GM12878 (cell line): ENCODE measurements around the gene BNC2. TPM values are rescaled to one million over a fixed set of nuclear protein-coding genes. Genes with fewer than 3 reads are reported as not detected.

Experiments used
- ATAC-seq: fragments of 200-7000 bp; cut with Tn5 transposase; 3 replicates; pipeline ENCODE4 v1.9.1; 2020; ENCODE audit warnings: mild to moderate bottlenecking, moderate library complexity
- BruUV-seq: library from RNA; stranded (reverse); fragments of 400-500 nt; replicated peaks from 2 replicates; lab custom pipeline; 2021; lab: Mats Ljungman, UMichigan
- CTCF ChIA-PET: fragments of 300-600 bp; sonication (Branson Sonifier 250); formaldehyde crosslinking; extraction: SDS; loops from one replicate; lab custom pipeline; 2021; ENCODE audit warnings: inconsistent platforms; lab: Yijun Ruan, JAX
- POLR2A ChIA-PET: fragments of 350-600 bp; formaldehyde crosslinking; extraction: SDS; loops from one replicate; lab custom pipeline; 2021; ENCODE audit warnings: inconsistent platforms; lab: Charles Lee
- RAD21 ChIA-PET: fragments of 300-600 bp; sonication (Branson Sonifier 250); formaldehyde crosslinking; loops from one replicate; lab custom pipeline; 2023; ENCODE audit warnings: antibody characterized with exemption; ENCODE audit not compliant: unreplicated experiment; lab: Charles Lee
- SMC1A ChIA-PET: fragments of 300-600 bp; sonication (Branson Sonifier 250); formaldehyde crosslinking; loops from one replicate; lab custom pipeline; 2023; ENCODE audit not compliant: unreplicated experiment, uncharacterized antibody; lab: Charles Lee
- DNase-seq: peaks from one replicate; pipeline ENCODE4 v3.0.0-alpha.2; 2011; ENCODE audit warnings: low read depth, low spot score
- FAIRE-seq: peaks from 3 replicates; lab custom pipeline; 2011; peaks lifted over from hg19 to GRCh38; lab: Jason Lieb, UNC
- H2AFZ ChIP-seq: 2 replicates; pipeline ENCODE4 v1.6.0; 2011; ENCODE audit warnings: low read depth, low read length, control low read depth; ENCODE audit not compliant: control insufficient read depth
- H3K27ac ChIP-seq: 2 replicates; pipeline ENCODE4 v1.5.1; 2011; ENCODE audit warnings: control low read depth; ENCODE audit not compliant: control insufficient read depth, insufficient read depth
- H3K27me3 ChIP-seq, 2 experiments: replicated peaks in 1 of 2; 2 replicates each; pipeline versions ENCODE4 v1.6.0 to v1.6.1; 2011; ENCODE audit warnings: low read length in 1 of 2; ENCODE audit not compliant: control insufficient read depth in 2 of 2, insufficient read depth in 2 of 2
- H3K36me3 ChIP-seq, 2 experiments: 2 replicates each; pipeline ENCODE4 v1.5.1; 2011; ENCODE audit warnings: low read length in 1 of 2; ENCODE audit not compliant: control insufficient read depth in 2 of 2, insufficient read depth in 2 of 2
- H3K4me1 ChIP-seq: 2 replicates; pipeline ENCODE4 v1.6.1; 2011; ENCODE audit warnings: mild to moderate bottlenecking, low read length, moderate library complexity, mixed read lengths; ENCODE audit not compliant: control insufficient read depth, insufficient read depth
- H3K4me2 ChIP-seq: 2 replicates; pipeline ENCODE4 v1.6.0; 2011; ENCODE audit warnings: control low read depth; ENCODE audit not compliant: control insufficient read depth, insufficient read depth
- H3K4me3 ChIP-seq: fragments of 200-600 bp; sonication (generic); 2 replicates; pipeline ENCODE4 v1.5.1; 2016
- H3K79me2 ChIP-seq: 2 replicates; pipeline ENCODE4 v1.6.0; 2011; ENCODE audit warnings: low read length; ENCODE audit not compliant: control insufficient read depth, insufficient read depth
- H3K9ac ChIP-seq: 2 replicates; pipeline ENCODE4 v1.8.0; 2011; ENCODE audit warnings: low read length, control low read depth, mixed read lengths; ENCODE audit not compliant: control insufficient read depth, insufficient read depth
- H3K9me3 ChIP-seq: replicated peaks from 3 replicates; pipeline ENCODE4 v1.5.1; 2011; ENCODE audit warnings: mild to moderate bottlenecking, low read length; ENCODE audit not compliant: control insufficient read depth, insufficient read depth
- H4K20me1 ChIP-seq: 2 replicates; pipeline ENCODE4 v1.6.0; 2011; ENCODE audit not compliant: control insufficient read depth, insufficient read depth
- BCL11A ChIP-seq: IDR thresholded peaks from 2 replicates; pipeline ENCODE4 v1.6.1; 2011; ENCODE audit warnings: low read depth, low read length
- BCLAF1 ChIP-seq: fragments of 450-650 bp; IDR thresholded peaks from 2 replicates; pipeline ENCODE4 v1.6.1; 2017; ENCODE audit warnings: antibody characterized with exemption, mild to moderate bottlenecking, moderate library complexity
- CREB1 ChIP-seq: IDR thresholded peaks from 2 replicates; pipeline ENCODE4 v1.6.1; 2012; ENCODE audit warnings: low read depth, mild to moderate bottlenecking, inconsistent platforms
- EED ChIP-seq: sonication (generic); IDR thresholded peaks from 2 replicates; pipeline ENCODE4 v1.6.1; 2016; ENCODE audit warnings: antibody characterized with exemption, low read depth
- FOS ChIP-seq: IDR thresholded peaks from 3 replicates; pipeline ENCODE4 v1.6.1; 2011; ENCODE audit warnings: borderline replicate concordance; ENCODE audit not compliant: insufficient read length; ENCODE audit errors: extremely low read depth
- IKZF2 ChIP-seq, 2 experiments: fragments of 450-650 bp; IDR thresholded peaks; 2 replicates each; pipeline ENCODE4 v1.6.1; 2017; ENCODE audit warnings: mild to moderate bottlenecking in 2 of 2, moderate library complexity in 2 of 2
- IRF4 ChIP-seq: IDR thresholded peaks from 2 replicates; pipeline ENCODE4 v1.6.1; 2011; ENCODE audit warnings: low read depth, low read length
- KAT2A ChIP-seq: conservative IDR thresholded peaks from 2 replicates; pipeline ENCODE4 v1.6.1; 2011; ENCODE audit warnings: low read depth, low read length; ENCODE audit not compliant: control insufficient read depth
- MAX ChIP-seq: IDR thresholded peaks from 2 replicates; pipeline ENCODE4 v1.6.1; 2012; ENCODE audit warnings: low read depth, low read length, improper control_type of control experiment
- NBN ChIP-seq: fragments of 450-650 bp; IDR thresholded peaks from 2 replicates; pipeline ENCODE4 v1.6.1; 2016
- NFYB ChIP-seq: IDR thresholded peaks from 2 replicates; pipeline ENCODE4 v1.6.1; 2011; ENCODE audit warnings: low read depth, mild to moderate bottlenecking, low read length, improper control_type of control experiment, moderate library complexity; ENCODE audit not compliant: insufficient read depth
- PKNOX1 ChIP-seq: fragments of 450-650 bp; IDR thresholded peaks from 2 replicates; pipeline ENCODE4 v1.6.1; 2016; ENCODE audit warnings: mild to moderate bottlenecking
- POLR2AphosphoS5 ChIP-seq: IDR thresholded peaks from 2 replicates; pipeline ENCODE4 v1.6.1; 2011; ENCODE audit warnings: mild to moderate bottlenecking, low read length, inconsistent platforms
- RAD51 ChIP-seq: fragments of 450-650 bp; IDR thresholded peaks from 2 replicates; pipeline ENCODE4 v1.6.1; 2016; ENCODE audit warnings: moderate library complexity, mild to moderate bottlenecking, inconsistent platforms
- RBBP5 ChIP-seq: fragments of 200-600 bp; sonication (generic); conservative IDR thresholded peaks from 2 replicates; pipeline ENCODE4 v1.6.1; 2016
- RELA ChIP-seq: fragments of 450-650 bp; IDR thresholded peaks from 2 replicates; pipeline ENCODE4 v1.8.0; 2014; ENCODE audit warnings: borderline replicate concordance; ENCODE audit not compliant: partially characterized antibody
- RFX5 ChIP-seq: IDR thresholded peaks from 2 replicates; pipeline ENCODE4 v1.6.1; 2011; ENCODE audit warnings: low read depth, low read length, improper control_type of control experiment
- SUPT20H ChIP-seq: IDR thresholded peaks from 2 replicates; pipeline ENCODE4 v1.6.1; 2011; ENCODE audit warnings: low read depth, mild to moderate bottlenecking, low read length, moderate library complexity, borderline replicate concordance; ENCODE audit not compliant: control insufficient read depth
- ZBED1 ChIP-seq: IDR thresholded peaks from 2 replicates; pipeline ENCODE4 v1.6.1; 2016; ENCODE audit warnings: borderline replicate concordance
- ZNF622 ChIP-seq: fragments of 450-650 bp; IDR thresholded peaks from 2 replicates; pipeline ENCODE4 v1.6.1; 2017; ENCODE audit warnings: mild to moderate bottlenecking, inconsistent platforms
- WGBS: methylation state at CpG from one replicate; pipeline ENCODE4 v1.1.6; 2016; ENCODE audit warnings: low lambda C conversion rate; ENCODE audit not compliant: insufficient replicate concordance, insufficient coverage; ENCODE audit errors: missing lambda C conversion rate; 5-methylcytosine and 5-hydroxymethylcytosine counted together
- in situ Hi-C: fragments of 300-500 bp; cut with MboI; formaldehyde crosslinking; loops from 9 replicates; pipeline ENCODE4 v1.14.3; 2018; ENCODE audit warnings: mixed read lengths
- intact Hi-C: fragments of 100-400 bp; cut with micrococcal nuclease; formaldehyde crosslinking; loops from one replicate; pipeline ENCODE4 v1.14.2; 2022; ENCODE audit not compliant: unreplicated experiment
- polyA plus RNA-seq, 11 experiments: library from polyadenylated mRNA; depleted of rRNA in 4 of 11; unstranded in 6 of 11; stranded (reverse) in 5 of 11; fragments of >200 nt; fragmentation: Nextera tagmentation in 4 of 11; fragmentation: Illumina TruSeq in 1 of 11; extraction: Ambion mirVana in 4 of 11; extraction: Trizol in 1 of 11; gene quantifications; 1 replicate in 1 of 11; 2 replicates in 10 of 11; pipeline versions ENCODE4 v1.2.1 to v1.2.3, GENCODE V29; 2011 to 2016; ENCODE audit warnings: inconsistent platforms in 2 of 11, missing spikeins in 2 of 11, low read depth in 1 of 11
- total RNA-seq, 4 experiments: library from RNA; depleted of rRNA in 3 of 4; stranded (reverse); fragments of >200 nt in 3 of 4; fragmentation: Illumina TruSeq in 1 of 4; extraction: Trizol in 1 of 4; gene quantifications; 2 replicates each; pipeline versions ENCODE4 v1.2.1 to v1.2.3, GENCODE V29; 2013 to 2021

The BNC2 gene
- total and polyA plus RNA-seq, 10 of the 15 experiments (the other 5 are each of a cell fraction or from before 2014, with no cell fraction given): 0.05 to 14.5 (median 0.26) TPM

GRCh38 chr9:16676519-16676918 is 194.0 kb downstream of the BNC2 start:
- H3K27ac ChIP-seq: no peak overlapping the region
- H3K4me1 ChIP-seq: no peaks in the 10 kb centered on the region
- no peaks in the 10 kb centered on the region for H3K36me3 ChIP-seq
- RAD21 ChIA-PET: no interaction called here
- H2AFZ ChIP-seq: no peak overlapping the region
- H3K9me3 ChIP-seq: no peaks in the 10 kb centered on the region
- no peak for TF ChIP-seq RBBP5
- no peak for TF ChIP-seq PKNOX1
- TF ChIP-seq RAD51: no peak
- no peak for TF ChIP-seq MAX
- TF ChIP-seq NFYB: no peak
- TF ChIP-seq RELA: no peak
- TF ChIP-seq IKZF2 (IDR thresholded peaks at IDR 0.05): no peak
- TF ChIP-seq BCL11A: no peak
- TF ChIP-seq SUPT20H: no peak
- no peak for TF ChIP-seq NBN
- no peak for TF ChIP-seq KAT2A
- no peak for TF ChIP-seq CREB1
- no peak for TF ChIP-seq BCLAF1
- no peak for TF ChIP-seq RFX5
- no peak for TF ChIP-seq ZNF622
- TF ChIP-seq EED: no peak
- TF ChIP-seq ZBED1: no peak
- TF ChIP-seq POLR2AphosphoS5: no peak
- TF ChIP-seq IRF4: no peak
- no peak for TF ChIP-seq FOS
- no peak for DNase-seq
- H4K20me1 ChIP-seq: no peaks in the 10 kb centered on the region
- H3K4me2 ChIP-seq: no peak overlapping the region
- no peaks in the 10 kb centered on the region for H3K79me2 ChIP-seq
- no peak for ATAC-seq
- CTCF ChIA-PET: no interaction called here
- H3K9ac ChIP-seq: no peak overlapping the region
- no TSS peak for BruUV-seq
- in situ Hi-C loops: no loop called here
- no peak overlapping the region for H3K4me3 ChIP-seq
- POLR2A ChIA-PET: no interaction called here
- SMC1A ChIA-PET: interaction anchor here (0.6 kb wide), 1 partner anchor 16 kb away, joined by 3 read pairs; no protein-coding TSS in a partner anchor
- no peaks in the 10 kb centered on the region for H3K27me3 ChIP-seq
- intact Hi-C loops: no loop called here
- 68% methylated on average over 3 of the region's 3 CpGs for WGBS
- no peak for FAIRE-seq
